Measurements from ENCODE around the gene NTRK1. TPM values are rescaled to one million over a fixed set of nuclear protein-coding genes. Genes with fewer than 3 reads are reported as not detected.

Gene NTRK1
- total RNA-seq, 1 donor = 7.5 TPM

- no peak for DNase-seq (ENCODE audit: low read depth in 2 of 3, low spot score in 2 of 3)
These were observed 6.0 kb upstream of the NTRK1 start for GRCh38 chr1:156854634-156855033.

- no peak for DNase-seq (ENCODE audit: low read depth in 2 of 3, low spot score in 2 of 3)
These were observed 4.3 kb upstream of the NTRK1 start for GRCh38 chr1:156856282-156856785.

- no peak for DNase-seq (ENCODE audit: low read depth in 2 of 3, low spot score in 2 of 3)
These were observed 3.1 kb upstream of the NTRK1 start for GRCh38 chr1:156857532-156857931.

GRCh38 chr1:156858555-156858956, 2.1 kb upstream of the NTRK1 start:
- no peak for DNase-seq (ENCODE audit: low read depth in 2 of 3, low spot score in 2 of 3)

GRCh38 chr1:156858959-156859522, 1.6 kb upstream of the NTRK1 start, which contains the start of gene INSRR:
Gene INSRR (minus strand): TSS chr1:156859117. CDS start chr1:156858621, 496 bp downstream.
- peak in 1 of 3 donors; percentile 25 for DNase-seq (ENCODE audit: low read depth in 2 of 3, low spot score in 2 of 3)

- DNase-seq (ENCODE audit: low read depth in 2 of 3, low spot score in 2 of 3) = peak in 1 of 3 donors; percentile 32
These were observed 1.0 kb upstream of the NTRK1 start for GRCh38 chr1:156859523-156860112.

GRCh38 chr1:156860113-156860627, 495 bp upstream of the NTRK1 start:
- peak; percentile 37 to 54 (median 50) for DNase-seq (ENCODE audit: low read depth in 2 of 3, low spot score in 2 of 3)

- DNase-seq (ENCODE audit: low read depth in 2 of 3, low spot score in 2 of 3) = no peak
These were observed 1.9 kb downstream of the NTRK1 start for GRCh38 chr1:156862584-156862983.

- peak in 1 of 3 donors; percentile 18 for DNase-seq (ENCODE audit: low read depth in 2 of 3, low spot score in 2 of 3)
These were observed 2.4 kb downstream of the NTRK1 start for GRCh38 chr1:156862997-156863599.

GRCh38 chr1:156863631-156864030, 3.0 kb downstream of the NTRK1 start:
- DNase-seq (ENCODE audit: low read depth in 2 of 3, low spot score in 2 of 3) = no peak

- DNase-seq (ENCODE audit: low read depth in 2 of 3, low spot score in 2 of 3) = no peak
These were observed 4.1 kb downstream of the NTRK1 start for GRCh38 chr1:156864796-156865195.

GRCh38 chr1:156865258-156865657, 4.6 kb downstream of the NTRK1 start:
- no peak for DNase-seq (ENCODE audit: low read depth in 2 of 3, low spot score in 2 of 3)

GRCh38 chr1:156865865-156866248, 5.2 kb downstream of the NTRK1 start:
- DNase-seq (ENCODE audit: low read depth in 2 of 3, low spot score in 2 of 3) = no peak

GRCh38 chr1:156866249-156866909, 5.7 kb downstream of the NTRK1 start:
- DNase-seq (ENCODE audit: low read depth in 2 of 3, low spot score in 2 of 3) = no peak

- no peak for DNase-seq (ENCODE audit: low read depth in 2 of 3, low spot score in 2 of 3)
These were observed 7.7 kb downstream of the NTRK1 start for GRCh38 chr1:156868341-156868740.

- DNase-seq (ENCODE audit: low read depth in 2 of 3, low spot score in 2 of 3) = no peak
These were observed 8.8 kb downstream of the NTRK1 start for GRCh38 chr1:156869455-156869854.

- no peak for DNase-seq (ENCODE audit: low read depth in 2 of 3, low spot score in 2 of 3)
These were observed 13.0 kb downstream of the NTRK1 start for GRCh38 chr1:156873659-156874058.

GRCh38 chr1:156874142-156874541, 13.5 kb downstream of the NTRK1 start:
- no peak for DNase-seq (ENCODE audit: low read depth in 2 of 3, low spot score in 2 of 3)

- no peak for DNase-seq (ENCODE audit: low read depth in 2 of 3, low spot score in 2 of 3)
These were observed 14.1 kb downstream of the NTRK1 start for GRCh38 chr1:156874572-156875340.

GRCh38 chr1:156875341-156875615, 14.6 kb downstream of the NTRK1 start:
- DNase-seq (ENCODE audit: low read depth in 2 of 3, low spot score in 2 of 3) = no peak

GRCh38 chr1:156876281-156876680, 15.6 kb downstream of the NTRK1 start:
- DNase-seq (ENCODE audit: low read depth in 2 of 3, low spot score in 2 of 3) = no peak
